HepG2 (cell line): ENCODE measurements around the gene SLC35B4.

Experiments
- HDAC2 ChIP-seq: sonication (generic); formaldehyde crosslinking; IDR thresholded peaks from 2 replicates; pipeline ENCODE4 v1.4.0; 2020; ENCODE audit warnings: missing genetic modification reagents
- ZNF274 ChIP-seq: sonication (generic); formaldehyde crosslinking; IDR thresholded peaks from 2 replicates; pipeline ENCODE4 v1.5.1; 2020; ENCODE audit warnings: mild to moderate bottlenecking, missing genetic modification reagents
- TF ChIP-seq, protein P1 (sequence below): sonication (generic); formaldehyde crosslinking; IDR thresholded peaks from 2 replicates; pipeline ENCODE4 v1.4.0; 2020; ENCODE audit warnings: mild to moderate bottlenecking, missing genetic modification reagents
- TF ChIP-seq, protein P2 (sequence below): sonication (generic); formaldehyde crosslinking; IDR thresholded peaks from 2 replicates; pipeline ENCODE4 v1.4.0; 2020; ENCODE audit warnings: missing genetic modification reagents

DNA sequence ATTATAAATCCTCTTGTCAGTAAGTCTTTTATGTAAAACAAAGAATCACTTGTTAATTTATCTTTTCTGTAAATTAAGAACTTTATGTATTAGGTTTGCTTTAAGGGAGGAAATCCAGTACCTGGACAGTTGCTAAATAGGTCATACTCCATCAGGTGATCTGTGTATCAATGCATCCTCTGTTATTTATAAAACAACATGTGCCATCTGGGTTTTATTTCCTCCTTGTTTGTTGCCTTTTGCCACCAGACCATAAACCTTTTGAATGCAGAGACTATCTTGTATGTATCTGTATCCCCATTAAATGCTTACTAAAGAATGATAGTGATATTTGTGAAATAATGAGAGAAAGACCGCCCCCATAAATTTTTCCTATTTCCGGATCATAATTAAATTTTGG lies 70.0 kb downstream of the SLC35B4 start:
- TF ChIP-seq ZNF274 (CRISPR knock-in tag) (no peak), HDAC2 (CRISPR knock-in tag) (no peak)
- TF ChIP-seq, protein P1, sequence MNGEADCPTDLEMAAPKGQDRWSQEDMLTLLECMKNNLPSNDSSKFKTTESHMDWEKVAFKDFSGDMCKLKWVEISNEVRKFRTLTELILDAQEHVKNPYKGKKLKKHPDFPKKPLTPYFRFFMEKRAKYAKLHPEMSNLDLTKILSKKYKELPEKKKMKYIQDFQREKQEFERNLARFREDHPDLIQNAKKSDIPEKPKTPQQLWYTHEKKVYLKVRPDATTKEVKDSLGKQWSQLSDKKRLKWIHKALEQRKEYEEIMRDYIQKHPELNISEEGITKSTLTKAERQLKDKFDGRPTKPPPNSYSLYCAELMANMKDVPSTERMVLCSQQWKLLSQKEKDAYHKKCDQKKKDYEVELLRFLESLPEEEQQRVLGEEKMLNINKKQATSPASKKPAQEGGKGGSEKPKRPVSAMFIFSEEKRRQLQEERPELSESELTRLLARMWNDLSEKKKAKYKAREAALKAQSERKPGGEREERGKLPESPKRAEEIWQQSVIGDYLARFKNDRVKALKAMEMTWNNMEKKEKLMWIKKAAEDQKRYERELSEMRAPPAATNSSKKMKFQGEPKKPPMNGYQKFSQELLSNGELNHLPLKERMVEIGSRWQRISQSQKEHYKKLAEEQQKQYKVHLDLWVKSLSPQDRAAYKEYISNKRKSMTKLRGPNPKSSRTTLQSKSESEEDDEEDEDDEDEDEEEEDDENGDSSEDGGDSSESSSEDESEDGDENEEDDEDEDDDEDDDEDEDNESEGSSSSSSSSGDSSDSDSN (CRISPR knock-in tag) = no peak
- TF ChIP-seq, protein P2, sequence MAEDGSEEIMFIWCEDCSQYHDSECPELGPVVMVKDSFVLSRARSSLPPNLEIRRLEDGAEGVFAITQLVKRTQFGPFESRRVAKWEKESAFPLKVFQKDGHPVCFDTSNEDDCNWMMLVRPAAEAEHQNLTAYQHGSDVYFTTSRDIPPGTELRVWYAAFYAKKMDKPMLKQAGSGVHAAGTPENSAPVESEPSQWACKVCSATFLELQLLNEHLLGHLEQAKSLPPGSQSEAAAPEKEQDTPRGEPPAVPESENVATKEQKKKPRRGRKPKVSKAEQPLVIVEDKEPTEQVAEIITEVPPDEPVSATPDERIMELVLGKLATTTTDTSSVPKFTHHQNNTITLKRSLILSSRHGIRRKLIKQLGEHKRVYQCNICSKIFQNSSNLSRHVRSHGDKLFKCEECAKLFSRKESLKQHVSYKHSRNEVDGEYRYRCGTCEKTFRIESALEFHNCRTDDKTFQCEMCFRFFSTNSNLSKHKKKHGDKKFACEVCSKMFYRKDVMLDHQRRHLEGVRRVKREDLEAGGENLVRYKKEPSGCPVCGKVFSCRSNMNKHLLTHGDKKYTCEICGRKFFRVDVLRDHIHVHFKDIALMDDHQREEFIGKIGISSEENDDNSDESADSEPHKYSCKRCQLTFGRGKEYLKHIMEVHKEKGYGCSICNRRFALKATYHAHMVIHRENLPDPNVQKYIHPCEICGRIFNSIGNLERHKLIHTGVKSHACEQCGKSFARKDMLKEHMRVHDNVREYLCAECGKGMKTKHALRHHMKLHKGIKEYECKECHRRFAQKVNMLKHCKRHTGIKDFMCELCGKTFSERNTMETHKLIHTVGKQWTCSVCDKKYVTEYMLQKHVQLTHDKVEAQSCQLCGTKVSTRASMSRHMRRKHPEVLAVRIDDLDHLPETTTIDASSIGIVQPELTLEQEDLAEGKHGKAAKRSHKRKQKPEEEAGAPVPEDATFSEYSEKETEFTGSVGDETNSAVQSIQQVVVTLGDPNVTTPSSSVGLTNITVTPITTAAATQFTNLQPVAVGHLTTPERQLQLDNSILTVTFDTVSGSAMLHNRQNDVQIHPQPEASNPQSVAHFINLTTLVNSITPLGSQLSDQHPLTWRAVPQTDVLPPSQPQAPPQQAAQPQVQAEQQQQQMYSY (CRISPR knock-in tag) = no peak
